ENCODE results near the gene ZNF33B.
"Not testable (repeated sequence)": the region's sequence is repeated elsewhere in the genome, so short reads cannot be mapped to it uniquely, and the experiment has no call there.

The ZNF33B gene

DNA sequence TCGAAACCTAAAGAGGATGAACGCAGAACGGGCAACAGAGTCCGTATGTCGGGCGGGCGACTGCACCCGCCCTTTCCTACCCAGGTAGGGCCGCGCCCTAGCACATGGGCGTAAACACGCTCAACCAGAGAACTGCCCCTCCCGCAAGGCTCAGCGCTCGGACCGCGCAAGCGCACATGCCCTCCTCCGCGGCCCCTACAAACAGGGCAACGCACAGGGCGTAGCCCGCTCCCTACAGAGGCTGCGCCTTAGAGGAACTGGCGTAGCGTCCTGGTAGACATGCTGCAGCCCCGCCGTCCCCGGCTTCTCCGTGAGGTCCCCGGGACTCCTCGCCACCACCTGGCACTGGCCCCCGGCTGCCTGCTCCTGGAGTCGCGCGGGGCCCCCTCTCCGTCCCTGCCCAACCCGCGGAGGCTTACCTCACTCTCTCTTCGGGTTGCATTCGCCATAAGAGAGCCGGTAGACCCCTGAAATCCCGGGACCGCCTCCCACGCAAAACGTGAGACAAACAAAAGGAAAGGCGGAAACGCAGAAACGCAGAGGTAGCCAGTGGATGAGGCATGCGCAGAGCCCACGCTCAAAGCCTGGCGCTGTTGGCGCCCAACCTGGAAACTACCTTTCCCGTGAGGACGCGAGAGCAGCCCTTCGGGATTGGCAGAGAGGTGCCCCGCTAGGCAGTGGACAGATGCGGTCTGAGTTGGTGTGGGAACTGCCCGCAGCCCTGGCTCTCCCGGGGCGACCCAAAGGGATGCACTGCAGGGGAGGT is at the start of gene ZNF33B:
ZNF33B (minus strand) TSS at position 516 of the 766 bp plus-strand sequence. CDS start 1,642 bp downstream, outside the sequence.
- peak within 1 kb of the TSS; percentile 98 for H3K27ac Mint-ChIP-seq
- peak; percentile 87 for DNase-seq
- H3K4me3 Mint-ChIP-seq, result peak within 1 kb of the TSS; percentile 89
- H3K4me1 Mint-ChIP-seq, result peaks cover 34% of the 10 kb centered on the region
- no peaks in the 10 kb centered on the region for H3K9me3 Mint-ChIP-seq
- TF ChIP-seq, protein P1, sequence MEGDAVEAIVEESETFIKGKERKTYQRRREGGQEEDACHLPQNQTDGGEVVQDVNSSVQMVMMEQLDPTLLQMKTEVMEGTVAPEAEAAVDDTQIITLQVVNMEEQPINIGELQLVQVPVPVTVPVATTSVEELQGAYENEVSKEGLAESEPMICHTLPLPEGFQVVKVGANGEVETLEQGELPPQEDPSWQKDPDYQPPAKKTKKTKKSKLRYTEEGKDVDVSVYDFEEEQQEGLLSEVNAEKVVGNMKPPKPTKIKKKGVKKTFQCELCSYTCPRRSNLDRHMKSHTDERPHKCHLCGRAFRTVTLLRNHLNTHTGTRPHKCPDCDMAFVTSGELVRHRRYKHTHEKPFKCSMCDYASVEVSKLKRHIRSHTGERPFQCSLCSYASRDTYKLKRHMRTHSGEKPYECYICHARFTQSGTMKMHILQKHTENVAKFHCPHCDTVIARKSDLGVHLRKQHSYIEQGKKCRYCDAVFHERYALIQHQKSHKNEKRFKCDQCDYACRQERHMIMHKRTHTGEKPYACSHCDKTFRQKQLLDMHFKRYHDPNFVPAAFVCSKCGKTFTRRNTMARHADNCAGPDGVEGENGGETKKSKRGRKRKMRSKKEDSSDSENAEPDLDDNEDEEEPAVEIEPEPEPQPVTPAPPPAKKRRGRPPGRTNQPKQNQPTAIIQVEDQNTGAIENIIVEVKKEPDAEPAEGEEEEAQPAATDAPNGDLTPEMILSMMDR (IDR thresholded peaks at IDR 0.05), result no peak
- H3K27me3 Mint-ChIP-seq (ENCODE audit: low read depth, poor library complexity), result peaks cover 17% of the 10 kb centered on the region
- H3K36me3 Mint-ChIP-seq (ENCODE audit: low read depth), result peaks cover 32% of the 10 kb centered on the region

DNA sequence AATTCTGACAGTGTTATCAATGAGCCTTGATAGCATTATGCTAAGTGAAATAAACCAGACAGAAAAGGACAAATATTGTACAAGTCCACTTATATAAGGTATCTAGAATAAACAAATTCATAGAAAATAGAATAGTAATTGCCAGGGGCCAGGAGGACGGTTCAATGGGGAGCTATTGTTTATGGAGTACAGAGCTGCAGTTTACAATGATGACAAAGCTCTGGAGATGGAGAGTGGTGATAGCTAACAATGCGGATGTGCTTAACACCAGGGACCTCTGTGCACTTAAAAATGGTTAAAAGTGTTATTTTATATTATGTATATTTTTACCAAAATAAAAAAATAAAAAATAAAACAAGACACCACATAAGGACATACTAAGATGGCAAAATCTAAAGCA is 46.1 kb upstream of the ZNF33B start:
- H3K27me3 Mint-ChIP-seq (ENCODE audit: low read depth, poor library complexity), result no peaks in the 10 kb centered on the region
- no peak overlapping the region for H3K27ac Mint-ChIP-seq
- H3K4me3 Mint-ChIP-seq, result no peak overlapping the region
- peaks cover 63% of the 10 kb centered on the region for H3K9me3 Mint-ChIP-seq
- H3K4me1 Mint-ChIP-seq, result no peaks in the 10 kb centered on the region
- H3K36me3 Mint-ChIP-seq (ENCODE audit: low read depth), result peaks cover under 1% of the 10 kb centered on the region
- no peak for DNase-seq
- TF ChIP-seq, protein P1 (IDR thresholded peaks at IDR 0.05), result no peak

DNA sequence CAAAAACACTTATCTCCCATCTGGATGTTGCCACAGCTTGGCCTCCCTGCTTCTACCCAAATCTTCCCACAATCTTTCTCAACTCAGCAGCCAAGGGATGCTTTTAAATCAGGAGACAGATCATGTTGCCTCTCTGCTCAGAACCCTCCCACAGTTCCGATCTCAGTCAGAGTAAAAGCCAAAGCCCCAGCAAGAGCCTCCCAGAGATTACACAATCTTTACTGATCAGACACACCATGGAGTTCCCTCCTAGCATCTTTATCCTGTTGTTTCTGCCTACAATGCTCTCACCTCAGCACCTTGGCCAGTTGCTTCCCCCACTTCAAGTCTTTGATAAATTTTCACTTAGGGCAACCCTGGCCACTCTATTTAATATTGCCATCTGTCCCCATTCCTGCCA is 41.9 kb upstream of the ZNF33B start:
- TF ChIP-seq, protein P1 (IDR thresholded peaks at IDR 0.05), result no peak
- peaks cover 71% of the 10 kb centered on the region for H3K9me3 Mint-ChIP-seq
- no peak overlapping the region for H3K27ac Mint-ChIP-seq
- H3K4me1 Mint-ChIP-seq, result no peaks in the 10 kb centered on the region
- DNase-seq, result no peak
- H3K36me3 Mint-ChIP-seq (ENCODE audit: low read depth), result no peaks in the 10 kb centered on the region
- H3K27me3 Mint-ChIP-seq (ENCODE audit: low read depth, poor library complexity), result peaks cover 4% of the 10 kb centered on the region
- H3K4me3 Mint-ChIP-seq, result no peak overlapping the region

DNA sequence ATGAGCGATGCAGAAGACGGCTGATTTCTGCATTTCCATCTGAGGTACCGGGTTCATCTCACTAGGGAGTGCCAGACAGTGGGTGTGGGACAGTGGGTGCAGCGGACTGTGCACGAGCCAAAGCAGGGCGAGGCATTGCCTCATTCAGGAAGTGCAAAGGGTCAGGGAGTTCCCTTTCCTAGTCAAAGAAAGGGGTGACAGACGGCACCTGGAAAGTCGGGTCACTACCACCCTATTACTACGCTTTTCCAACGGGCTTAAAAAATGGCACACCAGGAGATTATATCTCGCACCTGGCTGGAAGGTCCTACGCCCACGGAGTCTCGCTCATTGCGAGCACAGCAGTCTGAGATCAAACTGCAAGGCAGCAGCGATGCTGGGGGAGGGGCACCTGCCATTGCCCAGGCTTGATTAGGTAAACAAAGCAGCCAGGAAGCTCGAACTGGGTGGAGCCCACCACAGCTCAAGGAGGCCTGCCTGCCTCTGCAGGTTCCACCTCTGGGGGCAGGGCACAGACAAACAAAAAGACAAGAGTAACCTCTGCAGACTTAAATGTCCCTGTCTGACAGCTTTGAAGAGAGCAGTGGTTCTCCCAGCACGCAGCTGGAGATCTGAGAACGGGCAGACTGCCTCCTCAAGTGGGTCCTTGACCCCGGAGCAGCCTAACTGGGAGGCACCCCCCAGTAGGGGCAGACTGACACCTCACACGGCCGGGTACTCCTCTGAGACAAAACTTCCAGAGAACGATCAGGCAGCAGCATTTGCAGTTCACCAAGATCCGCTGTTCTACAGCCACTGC is 27.0 kb upstream of the ZNF33B start:
- DNase-seq; H3K36me3 Mint-ChIP-seq (ENCODE audit: low read depth); H3K4me1 Mint-ChIP-seq; H3K27ac Mint-ChIP-seq; H3K27me3 Mint-ChIP-seq (ENCODE audit: low read depth, poor library complexity); H3K4me3 Mint-ChIP-seq: not testable (repeated sequence)
- H3K9me3 Mint-ChIP-seq, result peaks cover 47% of the 10 kb centered on the region

DNA sequence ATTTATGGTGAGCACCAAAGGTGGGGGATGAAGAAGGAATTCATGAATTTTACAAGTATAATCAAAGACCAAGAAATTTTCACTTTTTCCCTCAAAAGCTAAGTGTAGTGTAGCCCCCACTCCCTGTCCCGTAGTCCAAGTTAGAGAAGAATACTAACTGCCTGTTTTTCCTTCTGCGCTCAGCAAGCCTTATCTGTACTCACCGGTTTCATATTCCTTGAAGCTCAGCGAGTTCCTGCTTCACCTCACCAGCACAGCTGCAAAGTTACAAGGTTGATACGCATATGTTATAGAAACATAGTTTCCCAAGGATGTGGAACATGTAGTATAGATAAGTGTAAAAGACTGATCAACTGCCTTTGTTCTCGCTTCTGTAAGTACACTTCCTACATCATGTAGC is 16.0 kb upstream of the ZNF33B start:
- H3K36me3 Mint-ChIP-seq (ENCODE audit: low read depth), result no peaks in the 10 kb centered on the region
- H3K27ac Mint-ChIP-seq, result no peak overlapping the region
- H3K9me3 Mint-ChIP-seq, result peaks cover 48% of the 10 kb centered on the region
- TF ChIP-seq, protein P1 (IDR thresholded peaks at IDR 0.05), result no peak
- DNase-seq, result no peak
- H3K4me1 Mint-ChIP-seq, result no peaks in the 10 kb centered on the region
- H3K27me3 Mint-ChIP-seq (ENCODE audit: low read depth, poor library complexity), result peaks cover 3% of the 10 kb centered on the region
- H3K4me3 Mint-ChIP-seq, result no peak overlapping the region

- Mint-ChIP-seq H3K4me3 (no peak overlapping the region), H3K27me3 (ENCODE audit: low read depth, poor library complexity) (peaks cover 3% of the 10 kb centered on the region), H3K36me3 (ENCODE audit: low read depth) (no peaks in the 10 kb centered on the region), H3K4me1 (no peaks in the 10 kb centered on the region), H3K9me3 (peaks cover 42% of the 10 kb centered on the region), H3K27ac (no peak overlapping the region)
- DNase-seq, result no peak
- TF ChIP-seq, protein P1 (IDR thresholded peaks at IDR 0.05), result no peak
Observed at GRCh38 chr10:42652858-42653257, 14.5 kb upstream of the ZNF33B start.

All from nephron progenitor cell (in vitro differentiated cells).